HG02981 (cell line): ENCODE results near the gene KRT13.
"Not testable (repeated sequence)": the region's sequence is repeated elsewhere in the genome, so short reads cannot be mapped to it uniquely, and the experiment has no call there.

Source experiments
- ATAC-seq: cut with Tn5 transposase; IDR thresholded peaks from one replicate; pipeline ENCODE4 v1.9.1; 2021; ENCODE audit warnings: mild to moderate bottlenecking, moderate library complexity; ENCODE audit not compliant: unreplicated experiment

The KRT13 gene

DNA sequence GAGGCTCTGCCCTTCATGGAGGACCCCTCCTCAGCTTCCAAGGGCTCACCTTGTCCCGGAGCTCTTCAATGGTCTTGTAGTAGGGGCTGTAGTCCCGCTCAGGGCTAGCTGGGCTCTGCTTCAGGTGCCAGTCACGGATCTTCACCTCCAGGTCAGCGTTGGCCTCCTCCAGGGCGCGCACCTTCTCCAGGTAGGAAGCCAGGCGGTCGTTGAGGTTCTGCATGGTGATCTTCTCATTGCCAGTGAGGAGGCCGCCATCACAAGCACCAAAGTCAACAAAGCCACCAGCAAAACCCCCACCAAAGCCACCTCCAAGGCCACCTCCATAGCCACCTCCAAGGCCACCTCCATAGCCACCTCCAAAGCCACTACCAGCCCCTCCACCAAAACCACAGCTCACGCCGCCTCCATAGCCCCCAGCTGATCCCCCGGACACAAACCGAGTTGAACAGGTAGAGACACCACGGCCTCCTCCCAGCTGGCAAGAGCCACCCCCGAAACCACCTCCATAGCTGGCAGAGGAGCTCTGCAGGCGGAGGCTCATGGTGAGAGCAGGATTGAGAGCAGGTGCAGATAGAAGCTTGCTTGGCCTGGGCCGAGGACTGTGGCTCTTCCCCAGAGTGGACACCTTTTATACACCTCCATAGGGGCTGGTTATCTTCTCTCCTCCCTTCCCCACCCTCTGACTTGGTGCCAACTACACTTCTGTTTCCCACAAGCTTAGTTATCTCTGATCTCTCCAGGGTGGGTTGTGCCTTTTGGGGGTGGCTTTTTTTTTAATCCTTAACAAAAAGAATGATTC, at the start of gene KRT13:
Gene KRT13, minus strand, starts transcription at position 606 of the 802 bp plus-strand sequence. Its CDS starts 62 bp downstream, at position 544.
- no peak for ATAC-seq

- ATAC-seq = no peak
Measured at GRCh38 chr17:41553987-41554680, 48.7 kb upstream of the KRT13 start.

GRCh38 chr17:41553176-41553575, 47.8 kb upstream of the KRT13 start:
- no peak for ATAC-seq

DNA sequence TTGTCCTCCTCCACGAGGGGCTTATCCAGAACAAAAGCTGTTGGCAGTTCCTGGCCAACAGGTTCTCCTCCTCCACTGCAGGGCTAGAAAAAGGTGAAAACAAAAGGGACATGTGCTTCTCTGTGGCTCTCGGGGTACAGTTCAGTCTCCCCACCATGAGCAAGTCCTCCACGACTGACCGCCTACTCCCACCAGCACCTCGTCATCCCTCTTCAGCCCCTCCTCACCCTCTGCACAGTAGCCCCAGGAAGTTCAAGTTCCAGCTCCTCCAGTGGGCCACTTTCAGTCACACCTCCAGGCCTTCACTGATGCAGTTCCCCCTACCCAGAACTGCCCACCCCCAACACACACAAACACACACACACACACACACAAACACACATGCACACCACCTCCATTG, 47.0 kb upstream of the KRT13 start:
- no peak for ATAC-seq

DNA sequence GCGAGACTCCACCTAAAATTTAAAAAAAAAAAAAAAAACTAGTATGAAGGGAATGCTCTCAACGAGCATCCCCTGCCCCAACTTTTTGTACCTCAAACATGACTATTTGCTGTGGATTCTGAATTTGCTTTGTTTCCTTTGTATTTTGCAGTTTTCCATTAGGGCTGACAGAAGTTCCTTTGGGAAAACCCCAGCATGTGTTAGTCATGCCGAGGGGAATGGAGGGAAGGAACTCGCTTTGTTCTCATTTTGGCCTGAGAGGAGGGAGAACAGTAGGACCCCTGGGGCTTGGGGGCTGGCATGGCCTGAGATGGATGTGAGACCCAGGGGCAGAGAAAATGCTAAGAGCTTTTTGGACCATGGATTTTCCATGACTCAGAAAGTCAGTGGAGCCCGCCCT, 46.0 kb upstream of the KRT13 start:
- ATAC-seq = no peak

- no peak for ATAC-seq
Measured at GRCh38 chr17:41549596-41550039, 44.2 kb upstream of the KRT13 start.

DNA sequence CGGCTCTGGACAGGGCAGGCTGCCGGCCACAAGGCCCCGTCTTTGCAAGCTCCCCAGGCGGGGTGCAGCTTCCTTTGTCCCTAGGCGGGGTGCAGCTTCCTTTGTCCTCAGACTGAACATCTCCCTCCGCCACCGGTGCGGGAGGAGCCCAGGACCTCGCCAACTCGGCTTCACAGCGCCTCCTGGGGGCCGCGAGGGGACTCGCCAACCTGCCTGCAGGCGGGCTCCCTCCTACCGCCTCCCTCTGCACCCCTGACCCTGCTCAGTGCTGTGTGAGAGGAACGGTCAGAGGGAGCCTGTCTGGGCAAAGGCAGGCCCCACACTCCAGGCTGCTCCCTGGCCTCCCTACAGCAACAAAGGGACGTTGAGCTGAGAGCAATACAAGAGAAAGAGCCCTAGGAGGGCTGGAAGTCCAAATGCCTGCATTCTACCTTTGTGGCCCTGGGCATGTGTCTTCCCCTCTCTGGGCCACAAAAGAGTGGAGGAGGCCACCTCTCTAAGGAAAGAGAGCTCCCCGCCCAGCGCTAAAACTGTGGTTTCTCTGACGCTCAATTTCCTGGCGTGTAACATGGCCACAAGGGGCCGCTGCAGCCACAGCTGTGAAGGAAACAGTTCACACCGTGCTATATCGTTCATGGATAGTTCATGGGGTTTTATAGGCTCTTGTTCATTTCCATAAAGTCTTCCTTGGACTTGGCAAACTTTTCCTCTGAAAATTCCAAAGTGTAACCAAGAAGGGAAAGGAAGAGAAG, 43.6 kb upstream of the KRT13 start:
- peak; percentile 71 for ATAC-seq

DNA sequence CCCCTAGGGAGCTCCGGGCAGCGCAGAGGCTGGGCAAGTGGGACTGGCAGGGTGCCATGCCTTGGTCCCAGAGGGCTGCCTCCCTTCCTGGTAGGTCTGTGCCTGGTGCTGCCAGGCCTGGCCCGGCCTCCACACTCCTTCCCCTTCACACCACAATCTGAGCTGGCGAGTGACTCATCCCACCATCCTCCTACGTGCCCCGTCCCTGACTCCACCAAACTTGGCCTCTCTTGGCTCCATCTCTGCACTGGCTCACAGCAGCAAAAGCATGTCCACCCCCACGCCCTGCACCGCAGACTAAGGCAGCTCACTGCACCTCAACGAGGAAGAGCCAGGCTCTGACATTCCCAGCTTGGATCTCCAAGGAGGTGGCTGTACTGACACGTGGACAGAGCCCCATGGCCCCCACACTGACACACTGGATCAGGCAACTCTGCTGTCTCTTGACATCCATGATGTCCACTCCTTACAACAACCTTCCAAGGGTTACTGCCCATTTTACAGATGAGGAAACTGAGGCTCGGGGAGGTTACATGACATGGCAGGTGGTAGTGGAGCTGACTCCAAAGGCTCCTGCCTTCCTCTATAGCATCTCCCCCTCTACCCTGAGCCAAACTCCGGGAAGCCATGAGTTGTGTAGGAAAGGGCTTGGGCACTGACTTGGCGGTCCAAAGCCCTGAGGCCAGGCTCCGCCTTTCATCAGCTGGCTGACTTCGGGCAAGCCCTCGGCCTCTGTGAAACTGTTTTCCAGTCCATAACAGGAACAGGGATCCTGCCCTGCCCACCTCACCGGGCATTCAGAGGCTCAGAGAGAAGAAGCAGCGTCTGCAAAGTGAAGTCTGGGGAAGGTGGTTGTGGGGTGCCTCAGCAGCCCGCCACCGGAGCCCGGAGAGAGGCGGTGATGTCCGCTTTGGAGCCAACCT, 42.8 kb upstream of the KRT13 start:
- no peak for ATAC-seq

- ATAC-seq = no peak
Measured at GRCh38 chr17:41547378-41547841, 42.0 kb upstream of the KRT13 start.

DNA sequence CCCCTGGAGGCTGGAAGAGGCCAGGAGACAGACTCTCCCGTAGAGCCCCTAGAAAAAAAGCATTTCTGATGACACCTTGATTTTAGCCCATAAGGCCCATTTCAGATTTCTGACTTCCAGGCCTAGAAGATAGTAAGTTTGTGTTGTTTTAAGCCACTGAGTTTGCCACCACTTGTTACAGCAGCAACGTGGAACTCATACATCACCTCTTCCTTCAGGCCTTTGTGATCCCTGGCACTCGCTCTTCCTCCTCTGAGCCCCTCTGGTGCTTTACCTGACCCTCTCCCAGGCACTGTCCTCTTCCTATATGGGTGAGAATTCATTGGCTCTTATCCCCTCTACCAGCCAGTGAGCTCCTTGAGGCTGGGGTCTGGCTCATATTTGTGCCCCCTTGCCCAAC, 41.4 kb upstream of the KRT13 start:
- no peak for ATAC-seq

DNA sequence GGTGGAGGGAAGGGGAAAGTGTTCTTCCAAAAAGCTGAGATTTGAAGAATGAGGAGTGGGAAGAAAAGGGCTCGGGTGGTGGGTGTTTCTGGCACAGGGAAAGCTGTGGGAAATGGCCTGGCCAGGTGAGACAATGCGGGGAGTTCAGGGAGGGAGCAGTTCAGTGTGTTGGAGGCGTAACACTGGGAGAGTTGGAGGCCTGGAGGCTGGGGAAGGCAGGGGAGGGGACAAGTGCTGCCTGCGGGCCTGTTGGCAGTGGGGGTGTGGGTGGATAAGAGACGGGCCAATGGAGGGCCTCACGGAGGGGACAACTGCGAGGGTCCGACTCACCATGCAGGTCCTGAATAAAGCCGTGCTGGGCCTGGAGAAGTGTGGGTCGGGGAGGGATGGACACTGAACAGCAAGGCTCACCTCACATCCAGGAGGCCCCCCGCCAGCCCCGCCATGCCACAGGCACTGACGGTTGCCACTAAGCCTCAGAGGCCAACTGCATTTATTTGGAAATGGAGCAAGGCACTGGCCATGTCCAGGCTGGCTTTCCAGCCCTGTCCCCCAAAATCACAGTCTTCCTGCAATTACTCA, 40.5 kb upstream of the KRT13 start:
- no peak for ATAC-seq

GRCh38 chr17:41544935-41545334, 39.5 kb upstream of the KRT13 start:
- ATAC-seq = no peak

- no peak for ATAC-seq
Measured at GRCh38 chr17:41544491-41544892, 39.1 kb upstream of the KRT13 start.

GRCh38 chr17:41542786-41543185, 37.4 kb upstream of the KRT13 start:
- not testable (repeated sequence) for ATAC-seq

DNA sequence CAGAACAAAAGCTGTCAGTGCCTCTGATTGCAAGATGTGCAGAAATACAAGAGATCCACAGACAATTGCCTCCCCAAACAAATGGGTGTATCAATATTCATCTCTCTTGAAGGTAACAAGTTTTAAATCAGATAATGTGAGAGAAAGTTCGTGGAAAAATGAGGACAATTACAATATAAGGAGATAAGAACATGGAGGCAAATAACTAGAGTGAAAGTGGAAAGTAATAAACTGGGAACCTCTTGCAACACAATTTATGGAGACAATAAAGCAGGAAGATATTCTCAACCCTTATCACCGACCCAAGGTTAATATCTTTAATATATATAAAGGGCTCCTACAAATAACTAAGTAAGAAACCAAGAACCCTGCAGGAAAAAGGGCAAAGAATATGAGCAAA, 36.9 kb upstream of the KRT13 start:
- no peak for ATAC-seq

DNA sequence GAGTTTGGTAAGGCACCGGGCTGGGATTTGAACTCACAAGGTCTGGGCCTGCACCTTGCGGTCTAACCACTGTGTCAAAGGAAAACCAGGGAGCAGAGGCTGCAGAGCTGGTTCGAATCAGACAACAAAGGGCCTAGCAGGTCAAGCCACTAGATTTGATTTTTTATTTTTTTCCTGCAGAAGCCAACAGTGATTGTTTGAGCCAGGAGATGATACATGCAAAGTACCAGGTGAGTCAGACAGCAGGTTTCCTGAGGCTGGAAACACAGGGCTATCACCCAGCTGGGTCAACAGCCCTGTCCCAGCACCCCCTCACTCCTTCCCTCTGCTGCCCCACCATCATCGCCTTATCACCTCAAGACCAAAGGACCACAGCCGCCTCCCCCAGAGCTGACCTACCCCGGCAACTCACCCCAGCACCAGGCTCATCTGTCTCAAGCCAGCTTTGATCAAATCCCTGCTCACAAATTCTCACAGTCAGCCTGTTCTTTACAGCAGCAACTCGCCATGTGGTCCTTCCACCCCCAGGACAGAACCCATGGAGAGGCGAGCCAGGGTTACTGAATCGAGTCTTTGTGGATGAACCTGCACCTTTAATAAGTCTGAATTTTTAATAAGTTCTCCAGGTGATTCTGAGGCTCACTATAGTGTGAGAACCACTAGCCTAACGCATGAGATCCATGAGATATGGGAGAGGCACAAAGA, 35.7 kb upstream of the KRT13 start:
- ATAC-seq = no peak

- no peak for ATAC-seq
Measured at GRCh38 chr17:41539979-41540701, 34.7 kb upstream of the KRT13 start.

DNA sequence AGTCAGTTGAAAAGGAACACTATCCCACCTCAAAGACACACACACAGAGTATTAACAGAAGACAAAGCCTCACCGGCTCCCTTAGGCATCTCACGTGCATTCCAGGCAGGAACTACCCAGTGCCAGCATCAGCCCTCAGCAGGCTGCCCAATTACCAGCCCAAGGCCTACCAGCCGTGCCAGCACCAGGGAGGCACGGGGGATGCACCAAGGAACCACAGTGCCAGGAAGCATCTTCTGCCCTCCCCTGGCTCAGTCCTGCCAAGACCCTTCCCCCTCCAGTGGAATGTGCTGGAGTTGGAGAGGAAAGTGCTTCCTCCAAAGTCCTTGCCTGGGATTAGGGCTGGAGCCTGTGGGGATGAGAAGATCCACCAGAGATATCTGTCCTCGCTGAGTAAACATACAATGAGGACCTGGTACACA, 33.7 kb upstream of the KRT13 start:
- ATAC-seq = no peak

DNA sequence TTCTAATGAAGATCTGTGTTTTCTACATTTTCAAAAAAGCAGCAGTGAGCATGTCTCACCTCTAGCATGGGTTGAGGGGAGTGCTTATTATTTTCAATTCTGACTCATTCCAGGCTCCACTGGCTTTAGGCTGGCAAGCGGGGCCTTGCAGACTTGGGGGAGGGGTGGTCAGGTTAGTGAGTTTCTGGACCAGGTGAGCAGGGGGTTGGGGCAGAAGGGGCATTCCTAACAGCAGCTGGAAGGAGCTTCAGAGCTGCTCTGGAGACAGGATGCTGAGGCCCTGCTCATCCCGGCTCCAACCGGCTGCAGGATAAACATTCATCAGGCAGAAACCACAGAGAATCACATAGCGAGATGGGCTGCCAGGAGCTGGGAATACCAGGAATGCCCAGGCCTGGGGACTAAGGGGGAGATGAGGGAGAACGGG, 33.2 kb upstream of the KRT13 start:
- no peak for ATAC-seq
